Natural killer cell treated with Interleukin-12 subunit alpha and Interleukin-12 subunit beta and Interleukin-15 and Interleukin-18, amount 100 ng/mL, for 72 hours (primary cell): ENCODE measurements around the gene GALNTL6. TPM values are rescaled to one million over a fixed set of nuclear protein-coding genes. Genes with fewer than 3 reads are reported as not detected.

Experiments used
- ATAC-seq, 2 donors: fragments of 150-1000 bp; cut with Tn5 transposase in 1 of 2; sonication (Bioruptor Pico), chemical (Tn5 transposase) in 1 of 2; 2 replicates each; pipeline ENCODE4 v1.10.0; 2021
- DNase-seq: peaks from one replicate; pipeline ENCODE4 v3.0.0; 2022; ENCODE audit warnings: low spot score
- H3K27ac Mint-ChIP-seq, 2 donors: 1 replicate in 1 of 2; 2 replicates in 1 of 2; pipeline ENCODE4 v1.8.0; 2022; ENCODE audit warnings: mixed read lengths in 2 of 2, mild to moderate bottlenecking in 1 of 2, moderate library complexity in 1 of 2
- H3K27me3 Mint-ChIP-seq, 2 donors: 1 replicate in 1 of 2; 2 replicates in 1 of 2; pipeline ENCODE4 v1.8.0; 2022; ENCODE audit warnings: mixed read lengths in 2 of 2
- H3K36me3 Mint-ChIP-seq: one replicate; pipeline ENCODE4 v1.8.0; 2022; ENCODE audit warnings: mixed read lengths
- H3K4me1 Mint-ChIP-seq, 2 donors: 1 replicate in 1 of 2; 2 replicates in 1 of 2; pipeline ENCODE4 v1.8.0; 2022; ENCODE audit warnings: low read depth in 2 of 2, mixed read lengths in 2 of 2, mild to moderate bottlenecking in 1 of 2
- H3K4me3 Mint-ChIP-seq: one replicate; pipeline ENCODE4 v1.8.0; 2022; ENCODE audit warnings: mixed read lengths
- H3K9me3 Mint-ChIP-seq: 2 replicates; pipeline ENCODE4 v1.8.0; 2022; ENCODE audit warnings: mixed read lengths
- total RNA-seq, 2 donors: library from RNA; stranded (reverse); gene quantifications; one replicate each; pipeline ENCODE4 v1.2.3, GENCODE V29; 2022

GALNTL6 gene
- total RNA-seq, 2 donors from 2014 or later = not detected

- H3K4me1 Mint-ChIP-seq = no peaks in the 10 kb centered on the region
- peaks cover 0 to 3% of the 10 kb centered on the region in 2 donors for H3K27me3 Mint-ChIP-seq
- no peaks in the 10 kb centered on the region for H3K9me3 Mint-ChIP-seq
- H3K36me3 Mint-ChIP-seq = no peaks in the 10 kb centered on the region
- H3K27ac Mint-ChIP-seq = no peak overlapping the region
- H3K4me3 Mint-ChIP-seq = no peak overlapping the region
- no peak for DNase-seq
- ATAC-seq = no peak
Observed at GRCh38 chr4:172830295-172830764, 1017.1 kb downstream of the GALNTL6 start.

- no peak overlapping the region for H3K4me3 Mint-ChIP-seq
- no peak overlapping the region for H3K27ac Mint-ChIP-seq
- no peaks in the 10 kb centered on the region for H3K4me1 Mint-ChIP-seq
- no peak for DNase-seq
- no peaks in the 10 kb centered on the region for H3K27me3 Mint-ChIP-seq
- H3K36me3 Mint-ChIP-seq = no peaks in the 10 kb centered on the region
- no peaks in the 10 kb centered on the region for H3K9me3 Mint-ChIP-seq
- no peak for ATAC-seq
Observed at GRCh38 chr4:172836661-172837060, 1023.5 kb downstream of the GALNTL6 start.

- ATAC-seq (no peak), DNase-seq (no peak)
- Mint-ChIP-seq H3K4me1 (no peaks in the 10 kb centered on the region), H3K4me3 (no peak overlapping the region), H3K27me3 (no peaks in the 10 kb centered on the region), H3K27ac (no peak overlapping the region), H3K9me3 (no peaks in the 10 kb centered on the region), H3K36me3 (no peaks in the 10 kb centered on the region)
Observed at GRCh38 chr4:172838111-172838510, 1024.9 kb downstream of the GALNTL6 start.

GRCh38 chr4:172838943-172839342 is 1025.7 kb downstream of the GALNTL6 start:
- no peaks in the 10 kb centered on the region for H3K4me1 Mint-ChIP-seq
- DNase-seq (no peak), ATAC-seq (no peak)
- H3K4me3 Mint-ChIP-seq = no peak overlapping the region
- H3K9me3 Mint-ChIP-seq = no peaks in the 10 kb centered on the region
- no peaks in the 10 kb centered on the region for H3K27me3 Mint-ChIP-seq
- no peaks in the 10 kb centered on the region for H3K36me3 Mint-ChIP-seq
- no peak overlapping the region for H3K27ac Mint-ChIP-seq

GRCh38 chr4:172842779-172843178 is 1029.6 kb downstream of the GALNTL6 start:
- ATAC-seq = no peak
- H3K4me3 Mint-ChIP-seq = no peak overlapping the region
- H3K36me3 Mint-ChIP-seq = no peaks in the 10 kb centered on the region

GRCh38 chr4:172843192-172843591 is 1030.0 kb downstream of the GALNTL6 start:
- Mint-ChIP-seq H3K27me3 (no peaks in the 10 kb centered on the region), H3K36me3 (no peaks in the 10 kb centered on the region), H3K9me3 (no peaks in the 10 kb centered on the region), H3K4me1 (no peaks in the 10 kb centered on the region), H3K27ac (no peak overlapping the region), H3K4me3 (no peak overlapping the region)
- ATAC-seq (no peak), DNase-seq (no peak)

More at GRCh38 chr4:172842779-172843178, 1029.6 kb downstream of the GALNTL6 start:
- no peak for DNase-seq
- Mint-ChIP-seq H3K27me3 (no peaks in the 10 kb centered on the region), H3K4me1 (no peaks in the 10 kb centered on the region), H3K9me3 (no peaks in the 10 kb centered on the region), H3K27ac (no peak overlapping the region)

- H3K27ac Mint-ChIP-seq = no peak overlapping the region
- H3K27me3 Mint-ChIP-seq = no peaks in the 10 kb centered on the region
- H3K4me1 Mint-ChIP-seq = no peaks in the 10 kb centered on the region
- DNase-seq (no peak), ATAC-seq (no peak)
- no peak overlapping the region for H3K4me3 Mint-ChIP-seq
- H3K36me3 Mint-ChIP-seq = no peaks in the 10 kb centered on the region
- H3K9me3 Mint-ChIP-seq = no peaks in the 10 kb centered on the region
Observed at GRCh38 chr4:172844556-172844955, 1031.4 kb downstream of the GALNTL6 start.

GRCh38 chr4:172845281-172845680 is 1032.1 kb downstream of the GALNTL6 start:
- ATAC-seq = no peak
- Mint-ChIP-seq H3K36me3 (no peaks in the 10 kb centered on the region), H3K4me1 (no peaks in the 10 kb centered on the region), H3K4me3 (no peak overlapping the region), H3K9me3 (no peaks in the 10 kb centered on the region), H3K27me3 (no peaks in the 10 kb centered on the region), H3K27ac (no peak overlapping the region)
- no peak for DNase-seq

GRCh38 chr4:172850838-172851237 is 1037.6 kb downstream of the GALNTL6 start:
- ATAC-seq (no peak), DNase-seq (no peak)
- H3K9me3 Mint-ChIP-seq = no peaks in the 10 kb centered on the region
- no peaks in the 10 kb centered on the region for H3K36me3 Mint-ChIP-seq
- no peaks in the 10 kb centered on the region for H3K27me3 Mint-ChIP-seq
- H3K4me1 Mint-ChIP-seq = no peaks in the 10 kb centered on the region
- no peak overlapping the region for H3K27ac Mint-ChIP-seq
- H3K4me3 Mint-ChIP-seq = no peak overlapping the region

GRCh38 chr4:172851534-172851933 is 1038.3 kb downstream of the GALNTL6 start:
- Mint-ChIP-seq H3K4me1 (no peaks in the 10 kb centered on the region), H3K27ac (no peak overlapping the region), H3K27me3 (no peaks in the 10 kb centered on the region), H3K4me3 (no peak overlapping the region), H3K36me3 (no peaks in the 10 kb centered on the region), H3K9me3 (no peaks in the 10 kb centered on the region)
- no peak for DNase-seq
- no peak for ATAC-seq

- Mint-ChIP-seq H3K9me3 (no peaks in the 10 kb centered on the region), H3K4me3 (no peak overlapping the region), H3K27ac (no peak overlapping the region), H3K27me3 (no peaks in the 10 kb centered on the region), H3K4me1 (no peaks in the 10 kb centered on the region), H3K36me3 (no peaks in the 10 kb centered on the region)
- DNase-seq (no peak), ATAC-seq (no peak)
Observed at GRCh38 chr4:172857026-172857425, 1043.8 kb downstream of the GALNTL6 start.

- ATAC-seq = no peak
Observed at GRCh38 chr4:172858731-172859230, 1045.6 kb downstream of the GALNTL6 start.

GRCh38 chr4:172865103-172865502 is 1051.9 kb downstream of the GALNTL6 start:
- Mint-ChIP-seq H3K27ac (no peak overlapping the region), H3K4me3 (no peak overlapping the region), H3K27me3 (no peaks in the 10 kb centered on the region), H3K36me3 (no peaks in the 10 kb centered on the region), H3K9me3 (peaks cover 14% of the 10 kb centered on the region), H3K4me1 (no peaks in the 10 kb centered on the region)
- no peak for ATAC-seq
- DNase-seq = no peak

More at GRCh38 chr4:172858731-172859230, 1045.6 kb downstream of the GALNTL6 start:
- Mint-ChIP-seq H3K27ac (no peak overlapping the region), H3K4me1 (no peaks in the 10 kb centered on the region), H3K4me3 (no peak overlapping the region), H3K9me3 (peaks cover 2% of the 10 kb centered on the region), H3K27me3 (no peaks in the 10 kb centered on the region), H3K36me3 (no peaks in the 10 kb centered on the region)
- DNase-seq = no peak

- ATAC-seq (no peak), DNase-seq (no peak)
- Mint-ChIP-seq H3K36me3 (no peaks in the 10 kb centered on the region), H3K9me3 (peaks cover 14% of the 10 kb centered on the region), H3K27ac (no peak overlapping the region), H3K4me1 (no peaks in the 10 kb centered on the region), H3K4me3 (no peak overlapping the region), H3K27me3 (no peaks in the 10 kb centered on the region)
Observed at GRCh38 chr4:172865531-172866127, 1052.4 kb downstream of the GALNTL6 start.

GRCh38 chr4:172866421-172866820 is 1053.2 kb downstream of the GALNTL6 start:
- Mint-ChIP-seq H3K4me3 (no peak overlapping the region), H3K27me3 (no peaks in the 10 kb centered on the region), H3K36me3 (no peaks in the 10 kb centered on the region), H3K9me3 (peaks cover 14% of the 10 kb centered on the region), H3K27ac (no peak overlapping the region), H3K4me1 (no peaks in the 10 kb centered on the region)
- DNase-seq (no peak), ATAC-seq (no peak)
